Vagina (tissue), 2 donors: ENCODE data around the gene TMEM167A. TPM values are rescaled to one million over a fixed set of nuclear protein-coding genes. Genes with fewer than 3 reads are reported as not detected.

Source experiments
- DNase-seq, 2 donors: peaks; one replicate each; pipeline ENCODE4 v3.0.0-alpha.2; 2017; ENCODE audit errors: extremely low spot score in 2 of 2
- H3K27ac ChIP-seq: fragments of 200-600 bp; sonication (generic); one replicate; pipeline ENCODE4 v1.5.1; 2019
- H3K27me3 ChIP-seq: fragments of 200-600 bp; sonication (generic); one replicate; pipeline ENCODE4 v1.5.1; 2019
- H3K36me3 ChIP-seq, 2 donors: fragments of 200-600 bp; sonication (generic); one replicate each; pipeline ENCODE4 v1.5.1; 2017 to 2019
- H3K4me1 ChIP-seq: fragments of 200-600 bp; sonication (generic); one replicate; pipeline ENCODE4 v1.5.1; 2019
- H3K4me3 ChIP-seq, 2 donors: fragments of 200-600 bp; sonication (generic); 1 replicate in 1 of 2; 2 replicates in 1 of 2; pipeline ENCODE4 v1.5.1; 2016 to 2019
- H3K9me3 ChIP-seq: fragments of 200-600 bp; sonication (generic); one replicate; pipeline ENCODE4 v1.5.1; 2019
- CTCF ChIP-seq, 3 experiments: fragments of 450-650 bp in 2 of 3; fragments of 200-600 bp in 1 of 3; sonication (generic) in 1 of 3; IDR thresholded peaks; one replicate each; pipeline ENCODE4 v1.5.1; 2017 to 2019; ENCODE audit warnings: antibody characterized with exemption in 3 of 3, mild to moderate bottlenecking in 2 of 3, moderate library complexity in 2 of 3
- POLR2A ChIP-seq, 2 donors: fragments of 450-650 bp; IDR thresholded peaks; one replicate each; pipeline ENCODE4 v1.6.1; 2017; ENCODE audit warnings: antibody characterized with exemption in 2 of 2, mild to moderate bottlenecking in 2 of 2, moderate library complexity in 2 of 2
- POLR2AphosphoS5 ChIP-seq, 2 donors: sonication (generic); formaldehyde crosslinking; IDR thresholded peaks; one replicate each; pipeline ENCODE4 v1.9.0; 2017; ENCODE audit warnings: antibody characterized with exemption in 2 of 2, mild to moderate bottlenecking in 2 of 2, low read depth in 1 of 2; ENCODE audit not compliant: insufficient read depth in 1 of 2
- intact Hi-C: fragments of 100-400 bp; cut with DNase I; formaldehyde crosslinking; loops from one replicate; pipeline ENCODE4 v1.15.1; 2023
- total RNA-seq: library from RNA; depleted of rRNA; stranded (reverse); fragments of >200 nt; gene quantifications from one replicate; pipeline ENCODE4 v1.2.3, GENCODE V29; 2016

The TMEM167A gene
- total RNA-seq, 1 donor from 2014 or later: 22.3 TPM

GRCh38 chr5:83118976-83119375 lies 41.8 kb upstream of the TMEM167A start:
- Histone ChIP-seq H3K27me3 (no peaks in the 10 kb centered on the region), H3K4me1 (no peaks in the 10 kb centered on the region), H3K4me3 (no peak overlapping the region), H3K36me3 (no peaks in the 10 kb centered on the region), H3K9me3 (no peaks in the 10 kb centered on the region), H3K27ac (no peak overlapping the region)
- intact Hi-C loops: no loop called here
- TF ChIP-seq CTCF (IDR thresholded peaks at IDR 0.05) (no peak), POLR2A (IDR thresholded peaks at IDR 0.05) (no peak), POLR2AphosphoS5 (IDR thresholded peaks at IDR 0.05; ENCODE audit: insufficient read depth in 1 of 2, low read depth in 1 of 2) (no peak)
- no peak for DNase-seq

GRCh38 chr5:83118471-83118870 lies 41.3 kb upstream of the TMEM167A start:
- no peak overlapping the region for H3K27ac ChIP-seq
- intact Hi-C loops: no loop called here
- DNase-seq: no peak

GRCh38 chr5:83115816-83116215 lies 38.6 kb upstream of the TMEM167A start:
- Histone ChIP-seq H3K36me3 (no peaks in the 10 kb centered on the region), H3K4me3 (no peak overlapping the region), H3K4me1 (no peaks in the 10 kb centered on the region), H3K27ac (no peak overlapping the region), H3K9me3 (no peaks in the 10 kb centered on the region), H3K27me3 (no peaks in the 10 kb centered on the region)
- intact Hi-C loops: no loop called here
- no peak for DNase-seq
- no peak for TF ChIP-seq CTCF (IDR thresholded peaks at IDR 0.05)
- no peak for TF ChIP-seq POLR2AphosphoS5 (IDR thresholded peaks at IDR 0.05; ENCODE audit: insufficient read depth in 1 of 2, low read depth in 1 of 2)
- no peak for TF ChIP-seq POLR2A (IDR thresholded peaks at IDR 0.05)

More at GRCh38 chr5:83118471-83118870, 41.3 kb upstream of the TMEM167A start:
- Histone ChIP-seq H3K36me3 (no peaks in the 10 kb centered on the region), H3K9me3 (no peaks in the 10 kb centered on the region), H3K27me3 (no peaks in the 10 kb centered on the region), H3K4me1 (no peaks in the 10 kb centered on the region), H3K4me3 (no peak overlapping the region)
- TF ChIP-seq POLR2A (IDR thresholded peaks at IDR 0.05) (no peak), CTCF (IDR thresholded peaks at IDR 0.05) (no peak), POLR2AphosphoS5 (IDR thresholded peaks at IDR 0.05; ENCODE audit: insufficient read depth in 1 of 2, low read depth in 1 of 2) (no peak)

- TF ChIP-seq POLR2A (IDR thresholded peaks at IDR 0.05): no peak
- TF ChIP-seq POLR2AphosphoS5 (IDR thresholded peaks at IDR 0.05; ENCODE audit: insufficient read depth in 1 of 2, low read depth in 1 of 2): no peak
- TF ChIP-seq CTCF (IDR thresholded peaks at IDR 0.05): no peak
- H3K4me1 ChIP-seq: no peaks in the 10 kb centered on the region
- no peaks in the 10 kb centered on the region for H3K36me3 ChIP-seq
- H3K4me3 ChIP-seq: no peak overlapping the region
- no peaks in the 10 kb centered on the region for H3K9me3 ChIP-seq
- H3K27ac ChIP-seq: no peak overlapping the region
- H3K27me3 ChIP-seq: no peaks in the 10 kb centered on the region
- no peak for DNase-seq
- intact Hi-C loops: no loop called here
Observed at GRCh38 chr5:83109380-83109779, 32.2 kb upstream of the TMEM167A start.

GRCh38 chr5:83107692-83108420 lies 30.7 kb upstream of the TMEM167A start:
- Histone ChIP-seq H3K27me3 (no peaks in the 10 kb centered on the region), H3K36me3 (no peaks in the 10 kb centered on the region), H3K9me3 (no peaks in the 10 kb centered on the region), H3K4me3 (no peak overlapping the region), H3K27ac (no peak overlapping the region), H3K4me1 (no peaks in the 10 kb centered on the region)
- intact Hi-C loops: no loop called here
- DNase-seq: no peak
- TF ChIP-seq POLR2AphosphoS5 (IDR thresholded peaks at IDR 0.05; ENCODE audit: insufficient read depth in 1 of 2, low read depth in 1 of 2) (no peak), CTCF (IDR thresholded peaks at IDR 0.05) (no peak), POLR2A (IDR thresholded peaks at IDR 0.05) (no peak)
